HL-60 (cell line): ENCODE measurements around the gene GLDN.

Source experiments
- DNase-seq, 2 experiments: peaks; one replicate each; pipeline ENCODE4 v3.0.0-alpha.2; 2010 to 2020; ENCODE audit warnings: low read depth in 1 of 2, low spot score in 1 of 2
- H3K27ac ChIP-seq: fragments of 250-450 bp; sonication (Bioruptor Pico); replicated peaks from 2 replicates; pipeline ENCODE4 v1.5.1; 2020; ENCODE audit warnings: mild to moderate bottlenecking, moderate library complexity
- H3K27me3 ChIP-seq: fragments of 250-450 bp; sonication (Bioruptor Pico); 2 replicates; pipeline ENCODE4 v1.5.1; 2021; ENCODE audit warnings: mild to moderate bottlenecking, moderate library complexity; ENCODE audit not compliant: insufficient read depth, poor library complexity, severe bottlenecking
- H3K4me3 ChIP-seq: replicated peaks from 2 replicates; pipeline ENCODE4 v1.5.1; 2011; ENCODE audit warnings: mild to moderate bottlenecking, control low read depth, low read length; ENCODE audit not compliant: insufficient read depth
- CTCF ChIP-seq: IDR thresholded peaks from one replicate; pipeline ENCODE4 v1.5.1; 2011; ENCODE audit warnings: low read length, control low read depth, inconsistent platforms; ENCODE audit not compliant: insufficient read depth
- GABPA ChIP-seq: IDR thresholded peaks from 2 replicates; pipeline ENCODE4 v1.6.1; 2012; ENCODE audit warnings: low read depth
- POLR2AphosphoS5 ChIP-seq: IDR thresholded peaks from 2 replicates; pipeline ENCODE4 v1.6.1; 2012; ENCODE audit warnings: low read depth
- REST ChIP-seq: IDR thresholded peaks from 2 replicates; pipeline ENCODE4 v1.6.1; 2012; ENCODE audit warnings: low read depth; ENCODE audit not compliant: insufficient replicate concordance
- SPI1 ChIP-seq: IDR thresholded peaks from 2 replicates; pipeline ENCODE4 v1.6.1; 2012; ENCODE audit warnings: low read depth, mild to moderate bottlenecking, borderline replicate concordance

GLDN gene

GRCh38 chr15:51313074-51313393, 28.4 kb upstream of the GLDN start:
- H3K27me3 ChIP-seq: no peaks in the 10 kb centered on the region
- no peak overlapping the region for H3K4me3 ChIP-seq
- no peak for TF ChIP-seq SPI1
- no peak for TF ChIP-seq POLR2AphosphoS5
- no peak for TF ChIP-seq GABPA
- no peak for TF ChIP-seq CTCF
- no peak for TF ChIP-seq REST
- H3K27ac ChIP-seq: no peak overlapping the region; the same call in 1 of the 2 replicates
- no peak for DNase-seq

- TF ChIP-seq CTCF (no peak), SPI1 (no peak), GABPA (no peak)
- Histone ChIP-seq H3K27ac (no peak overlapping the region), H3K4me3 (no peak overlapping the region), H3K27me3 (no peaks in the 10 kb centered on the region)
- no peak for DNase-seq
Observed at GRCh38 chr15:51313644-51314280, 27.7 kb upstream of the GLDN start.

GRCh38 chr15:51314391-51315337, 26.8 kb upstream of the GLDN start:
- Histone ChIP-seq H3K27me3 (no peaks in the 10 kb centered on the region), H3K27ac (no peak overlapping the region), H3K4me3 (no peak overlapping the region)
- TF ChIP-seq CTCF (no peak), REST (no peak), SPI1 (no peak), POLR2AphosphoS5 (no peak), GABPA (no peak)
- no peak for DNase-seq
